GM12872 (cell line): ENCODE measurements around the gene SIM2.
A peak's percentile ranks its signal among the peaks of the same experiment; 100 is the strongest.

Source experiments
- TF ChIP-seq, protein P1 (sequence below): IDR thresholded peaks from 3 replicates; pipeline ENCODE4 v1.5.1; 2011; ENCODE audit warnings: low read depth, mild to moderate bottlenecking, low read length, moderate library complexity; ENCODE audit not compliant: insufficient read depth

SIM2 gene

DNA sequence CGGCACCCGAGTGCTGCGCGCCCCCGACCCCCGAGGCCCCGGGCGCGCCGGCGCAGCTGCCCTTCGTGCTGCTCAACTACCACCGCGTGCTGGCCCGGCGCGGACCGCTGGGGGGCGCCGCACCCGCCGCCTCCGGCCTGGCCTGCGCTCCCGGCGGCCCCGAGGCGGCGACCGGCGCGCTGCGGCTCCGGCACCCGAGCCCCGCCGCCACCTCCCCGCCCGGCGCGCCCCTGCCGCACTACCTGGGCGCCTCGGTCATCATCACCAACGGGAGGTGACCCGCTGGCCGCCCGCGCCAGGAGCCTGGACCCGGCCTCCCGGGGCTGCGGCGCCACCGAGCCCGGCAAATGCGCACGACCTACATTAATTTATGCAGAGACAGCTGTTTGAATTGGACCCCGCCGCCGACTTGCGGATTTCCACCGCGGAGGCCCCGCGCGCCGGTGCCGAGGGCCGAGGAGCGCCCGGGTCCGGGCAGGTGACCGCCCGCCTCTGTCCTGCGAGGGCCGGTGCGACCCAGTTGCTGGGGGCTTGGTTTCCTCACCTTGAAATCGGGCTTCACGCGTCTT, 49.0 kb downstream of the SIM2 start:
- TF ChIP-seq, protein P1, sequence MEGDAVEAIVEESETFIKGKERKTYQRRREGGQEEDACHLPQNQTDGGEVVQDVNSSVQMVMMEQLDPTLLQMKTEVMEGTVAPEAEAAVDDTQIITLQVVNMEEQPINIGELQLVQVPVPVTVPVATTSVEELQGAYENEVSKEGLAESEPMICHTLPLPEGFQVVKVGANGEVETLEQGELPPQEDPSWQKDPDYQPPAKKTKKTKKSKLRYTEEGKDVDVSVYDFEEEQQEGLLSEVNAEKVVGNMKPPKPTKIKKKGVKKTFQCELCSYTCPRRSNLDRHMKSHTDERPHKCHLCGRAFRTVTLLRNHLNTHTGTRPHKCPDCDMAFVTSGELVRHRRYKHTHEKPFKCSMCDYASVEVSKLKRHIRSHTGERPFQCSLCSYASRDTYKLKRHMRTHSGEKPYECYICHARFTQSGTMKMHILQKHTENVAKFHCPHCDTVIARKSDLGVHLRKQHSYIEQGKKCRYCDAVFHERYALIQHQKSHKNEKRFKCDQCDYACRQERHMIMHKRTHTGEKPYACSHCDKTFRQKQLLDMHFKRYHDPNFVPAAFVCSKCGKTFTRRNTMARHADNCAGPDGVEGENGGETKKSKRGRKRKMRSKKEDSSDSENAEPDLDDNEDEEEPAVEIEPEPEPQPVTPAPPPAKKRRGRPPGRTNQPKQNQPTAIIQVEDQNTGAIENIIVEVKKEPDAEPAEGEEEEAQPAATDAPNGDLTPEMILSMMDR = peak; percentile 18; the same call in 1 of the 3 replicates

DNA sequence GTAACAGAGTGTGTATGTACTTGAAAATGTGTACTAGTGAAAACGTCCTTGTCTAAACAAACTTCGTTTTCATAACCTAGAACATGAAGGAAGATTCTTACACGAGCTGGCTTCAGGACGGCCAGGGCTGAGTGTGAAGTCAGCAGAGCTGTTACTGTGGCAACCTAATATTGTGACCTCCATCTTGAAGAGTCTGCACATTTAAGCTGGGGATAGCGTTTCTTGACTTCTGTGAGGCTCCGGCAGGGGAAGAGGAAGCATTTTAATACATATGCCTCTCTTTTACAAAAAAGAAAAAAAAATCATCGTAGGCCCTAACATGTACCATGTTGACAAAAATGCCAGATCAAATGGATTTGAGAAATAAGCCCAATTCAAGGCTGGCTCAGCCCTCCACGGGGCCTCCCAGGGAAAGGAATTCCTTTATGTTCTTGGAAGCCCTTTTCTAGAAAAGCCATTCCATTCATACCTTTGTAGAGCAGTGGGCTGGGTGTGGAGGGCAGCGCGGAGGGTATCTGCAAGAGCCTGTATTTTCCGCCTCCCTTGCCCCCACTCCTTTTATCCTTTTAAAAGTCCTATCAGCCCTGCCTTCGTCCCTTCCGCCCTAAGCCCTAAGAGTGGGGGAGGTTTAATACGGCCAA, 51.1 kb downstream of the SIM2 start:
- TF ChIP-seq, protein P1 = no peak

DNA sequence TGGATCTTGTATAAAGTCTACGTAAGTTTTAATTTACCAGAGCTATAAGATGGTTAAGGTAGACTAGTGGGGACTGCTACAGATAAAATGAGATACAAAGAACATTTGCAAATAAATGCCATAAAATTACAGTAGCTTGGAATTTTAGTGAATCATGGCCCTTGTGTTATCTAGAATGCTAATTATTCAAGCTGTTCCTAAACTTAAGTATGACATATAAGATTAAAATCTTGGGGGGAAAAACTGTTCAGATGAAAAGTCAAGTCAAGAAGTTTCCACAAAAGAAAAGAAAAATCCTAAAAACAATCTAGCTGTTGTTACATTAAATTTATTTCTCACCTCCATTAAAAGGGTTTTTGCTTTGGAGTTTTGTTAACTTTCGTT, 51.7 kb downstream of the SIM2 start:
- TF ChIP-seq, protein P1 = no peak

DNA sequence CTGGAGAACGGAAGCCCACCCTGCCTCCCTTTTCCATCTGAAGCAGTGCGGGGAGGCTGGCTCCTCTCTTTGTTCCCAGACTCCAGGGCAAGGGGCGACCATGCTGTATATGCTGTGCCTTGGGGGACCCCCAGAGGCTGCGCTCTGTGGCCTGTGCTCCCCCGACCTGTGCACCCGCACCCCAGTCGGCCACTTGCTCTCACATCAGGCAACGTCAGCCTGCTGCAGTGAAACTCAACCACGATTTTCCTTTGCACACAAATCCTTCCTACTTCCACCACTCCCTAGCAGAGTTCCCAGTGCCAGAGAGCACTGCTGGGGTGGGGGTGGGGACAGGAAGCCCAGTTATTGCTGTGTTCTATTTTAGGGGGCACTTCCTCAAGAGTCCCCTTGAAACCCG, 52.5 kb downstream of the SIM2 start:
- TF ChIP-seq, protein P1 = no peak

DNA sequence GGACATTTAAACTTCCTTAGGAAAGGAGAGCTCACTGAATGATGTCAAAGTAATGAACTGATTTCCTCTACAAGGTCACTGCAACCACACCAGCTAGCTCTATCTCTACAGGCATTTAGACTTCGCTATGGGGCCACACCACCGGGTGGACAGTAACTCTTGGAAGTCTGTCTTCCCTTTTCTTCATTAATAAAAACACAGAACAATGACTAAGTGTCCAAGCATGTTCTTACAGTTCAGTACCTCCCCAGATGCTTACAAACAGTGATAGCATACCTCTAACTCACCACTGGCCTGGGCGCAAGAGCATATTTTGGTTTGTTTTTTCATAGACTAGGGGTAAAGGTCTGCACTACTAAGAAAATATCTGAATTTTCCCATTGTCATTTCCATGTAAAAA, 54.6 kb downstream of the SIM2 start:
- TF ChIP-seq, protein P1 = no peak

DNA sequence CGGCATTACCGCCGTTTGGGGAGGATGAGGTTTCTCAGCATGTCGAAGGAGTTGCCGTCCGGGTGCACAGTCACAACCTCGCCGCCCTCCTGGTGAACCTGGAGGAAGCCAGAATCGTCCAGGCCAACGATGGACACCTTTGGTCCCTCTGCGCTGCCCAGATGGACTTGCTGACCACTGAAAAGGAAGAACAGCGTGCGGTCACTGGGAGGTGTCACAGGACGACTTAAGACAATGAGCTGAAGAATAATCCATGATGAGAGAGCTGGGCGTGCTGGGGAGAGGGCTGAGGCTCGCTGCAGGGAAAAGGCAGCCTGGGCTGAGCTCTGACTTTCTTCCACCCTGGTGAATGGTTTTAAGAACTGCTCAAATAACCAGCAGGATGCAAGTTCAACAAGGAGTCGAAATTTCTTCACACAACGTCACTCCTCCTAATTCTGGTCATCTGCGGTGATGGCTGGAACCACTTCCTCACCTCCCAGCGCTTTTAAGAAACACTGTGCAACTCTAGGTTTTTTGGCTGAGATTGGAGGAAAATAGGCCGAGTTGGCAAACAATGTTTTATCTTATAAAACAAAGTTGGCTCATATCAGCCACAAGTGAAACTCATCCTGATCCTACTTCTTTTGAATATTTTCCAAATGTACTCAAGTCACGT, 55.5 kb downstream of the SIM2 start:
- TF ChIP-seq, protein P1 = no peak

DNA sequence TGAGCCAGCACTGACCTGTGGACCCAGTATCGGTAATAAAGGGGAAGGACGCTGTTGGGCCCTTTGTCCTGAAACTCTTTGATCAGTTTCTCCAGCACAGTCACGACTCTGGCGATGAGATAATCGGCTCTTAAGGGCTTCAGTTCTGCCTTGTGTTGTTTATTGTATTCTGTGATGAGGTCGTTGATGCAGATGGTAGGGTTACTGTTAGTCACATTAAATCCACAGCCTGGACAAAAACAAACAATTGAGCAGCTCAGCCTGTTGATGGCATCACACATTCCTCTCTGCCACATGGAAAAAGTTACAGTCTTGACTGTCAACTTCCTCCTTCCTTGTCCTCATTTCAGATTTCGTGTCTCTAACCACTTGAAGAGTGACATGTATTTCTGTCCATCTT, 57.6 kb downstream of the SIM2 start:
- TF ChIP-seq, protein P1 = no peak
